LNCAP (cell line): ENCODE data around the gene SPG11.

ENCODE experiments used
- CTCF ChIP-seq: fragments of 450-650 bp; IDR thresholded peaks from 2 replicates; pipeline ENCODE4 v1.5.1; 2017; ENCODE audit warnings: mild to moderate bottlenecking

Gene SPG11

GRCh38 chr15:44682211-44682610 lies 18.7 kb upstream of the SPG11 start:
- TF ChIP-seq CTCF = no peak

GRCh38 chr15:44676676-44677075 lies 13.2 kb upstream of the SPG11 start:
- TF ChIP-seq CTCF = no peak

GRCh38 chr15:44675911-44676310 lies 12.4 kb upstream of the SPG11 start:
- no peak for TF ChIP-seq CTCF

- TF ChIP-seq CTCF = no peak
Observed at GRCh38 chr15:44673639-44674038, 10.2 kb upstream of the SPG11 start.

- TF ChIP-seq CTCF = no peak
Observed at GRCh38 chr15:44670087-44670950, 6.9 kb upstream of the SPG11 start.

- TF ChIP-seq CTCF = no peak
Observed at GRCh38 chr15:44668921-44669320, 5.5 kb upstream of the SPG11 start.

GRCh38 chr15:44667039-44667360 lies 3.5 kb upstream of the SPG11 start:
- no peak for TF ChIP-seq CTCF
